Pancreas (tissue), 10 donors: Measurements from ENCODE around the gene MYOCD. TPM values are rescaled to one million over a fixed set of nuclear protein-coding genes. Genes with fewer than 3 reads are reported as not detected.

Experiments used
- ATAC-seq, 4 donors: fragments of 200-7000 bp; cut with Tn5 transposase; one replicate each; pipeline versions ENCODE4 v1.8.0 to v1.9.1; 2020; ENCODE audit warnings: mild to moderate bottlenecking in 4 of 4, moderate library complexity in 4 of 4
- DNase-seq, 6 donors: peaks; one replicate each; pipeline ENCODE4 v3.0.0-alpha.2; 2020
- FAIRE-seq: peaks from 2 replicates; lab custom pipeline; 2012; peaks lifted over from hg19 to GRCh38; lab: Jason Lieb, UNC
- H3K27ac ChIP-seq, 4 donors: fragments of 200-600 bp; sonication (generic); 1 replicate in 3 of 4; 2 replicates in 1 of 4; pipeline versions ENCODE4 v1.5.0 to v1.8.0; 2020
- H3K27me3 ChIP-seq, 4 donors: fragments of 200-600 bp; one replicate each; pipeline ENCODE4 v1.8.0; 2021
- H3K36me3 ChIP-seq, 3 donors: fragments of 200-600 bp; sonication (generic) in 1 of 3; one replicate each; pipeline versions ENCODE4 v1.5.0 to v1.8.0; 2020 to 2021
- H3K4me1 ChIP-seq, 3 donors: fragments of 200-600 bp; one replicate each; pipeline ENCODE4 v1.8.0; 2021
- H3K4me3 ChIP-seq, 4 donors: fragments of 200-600 bp; sonication (generic) in 2 of 4; one replicate each; pipeline versions ENCODE4 v1.5.0 to v1.8.0; 2020 to 2021
- H3K9me3 ChIP-seq, 4 donors: fragments of 200-600 bp; one replicate each; pipeline ENCODE4 v1.8.0; 2021
- WGBS, 2 donors: extraction: QIAGEN DNeasy Blood & Tissue Kit; methylation state at CpG; one replicate each; pipeline ENCODE4 v1.1.7; 2013; 5-methylcytosine and 5-hydroxymethylcytosine counted together
- intact Hi-C, 3 donors: fragments of 100-400 bp; cut with DNase I; formaldehyde crosslinking; loops; one replicate each; pipeline versions ENCODE4 v1.11.1 to v1.14.2; 2022
- polyA plus RNA-seq, 2 donors: library from polyadenylated mRNA; stranded (reverse); fragments of 200-250 nt; gene quantifications; one replicate each; pipeline ENCODE4 v1.2.3, GENCODE V29; 2013
- total RNA-seq, 6 donors: library from RNA; stranded (reverse); fragmentation: NEBNext Ultra II Directional in 4 of 6; extraction: Animal tissue kit (Norgen Biotek cat#: 25700) in 4 of 6; gene quantifications; one replicate each; pipeline versions ENCODE4 v1.2.1 to v1.2.4, GENCODE V29; 2021 to 2023
- TF ChIP-seq, protein P1 (sequence below), 4 donors: fragments of 200-600 bp; sonication (generic) in 3 of 4; IDR thresholded peaks; one replicate each; pipeline versions ENCODE4 v1.5.0 to v1.8.0; 2021; ENCODE audit warnings: antibody characterized with exemption in 4 of 4
- donor health status: healthy with polysubstance abuse.
- donor health status: DM: no; HTN: no; CAD: no; lungs with moderate emphysema.
- donor health status: DM: no; HTN: no; CAD: no.
- donor health status: control.
- donor health status: control.
- donor health status: Bipolar disorder and iron deficiency.
- donor health status: DM: yes; HTN: yes; CAD: no.
- donor health status: DM: no; HTN: no; CAD: no.
- donor health status: DM: no; HTN: no; CAD: no.
- donor health status: DM: yes; HTN: yes; CAD: no.

MYOCD gene
- total and polyA plus RNA-seq, 8 donors, result 0.08 to 0.37 (median 0.23) TPM; not detected in 1

GRCh38 chr17:12738624-12739023 is 72.9 kb downstream of the MYOCD start:
- no peaks in the 10 kb centered on the region for H3K9me3 ChIP-seq
- H3K27ac ChIP-seq, result no peak overlapping the region
- TF ChIP-seq, protein P1, sequence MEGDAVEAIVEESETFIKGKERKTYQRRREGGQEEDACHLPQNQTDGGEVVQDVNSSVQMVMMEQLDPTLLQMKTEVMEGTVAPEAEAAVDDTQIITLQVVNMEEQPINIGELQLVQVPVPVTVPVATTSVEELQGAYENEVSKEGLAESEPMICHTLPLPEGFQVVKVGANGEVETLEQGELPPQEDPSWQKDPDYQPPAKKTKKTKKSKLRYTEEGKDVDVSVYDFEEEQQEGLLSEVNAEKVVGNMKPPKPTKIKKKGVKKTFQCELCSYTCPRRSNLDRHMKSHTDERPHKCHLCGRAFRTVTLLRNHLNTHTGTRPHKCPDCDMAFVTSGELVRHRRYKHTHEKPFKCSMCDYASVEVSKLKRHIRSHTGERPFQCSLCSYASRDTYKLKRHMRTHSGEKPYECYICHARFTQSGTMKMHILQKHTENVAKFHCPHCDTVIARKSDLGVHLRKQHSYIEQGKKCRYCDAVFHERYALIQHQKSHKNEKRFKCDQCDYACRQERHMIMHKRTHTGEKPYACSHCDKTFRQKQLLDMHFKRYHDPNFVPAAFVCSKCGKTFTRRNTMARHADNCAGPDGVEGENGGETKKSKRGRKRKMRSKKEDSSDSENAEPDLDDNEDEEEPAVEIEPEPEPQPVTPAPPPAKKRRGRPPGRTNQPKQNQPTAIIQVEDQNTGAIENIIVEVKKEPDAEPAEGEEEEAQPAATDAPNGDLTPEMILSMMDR (IDR thresholded peaks at IDR 0.05), result no peak
- DNase-seq (no peak), ATAC-seq (no peak), FAIRE-seq (no peak)
- no peaks in the 10 kb centered on the region for H3K27me3 ChIP-seq
- H3K4me3 ChIP-seq, result no peak overlapping the region
- 24 to 33% methylated on average over 2 of the region's 2 CpGs for WGBS, 2 donors
- peaks cover 5 to 9% (median 7%) of the 10 kb centered on the region in 3 donors for H3K4me1 ChIP-seq
- intact Hi-C loops, result no loop called here
- no peaks in the 10 kb centered on the region for H3K36me3 ChIP-seq

GRCh38 chr17:12739500-12739899 is 73.8 kb downstream of the MYOCD start:
- H3K27me3 ChIP-seq, result no peaks in the 10 kb centered on the region
- FAIRE-seq (no peak), ATAC-seq (no peak), DNase-seq (no peak)
- H3K9me3 ChIP-seq, result no peaks in the 10 kb centered on the region
- 62 to 71% methylated on average over 4 of the region's 4 CpGs for WGBS, 2 donors
- no peak overlapping the region for H3K4me3 ChIP-seq
- no peak overlapping the region for H3K27ac ChIP-seq
- no peaks in the 10 kb centered on the region for H3K36me3 ChIP-seq
- H3K4me1 ChIP-seq, result peaks cover 5 to 9% (median 7%) of the 10 kb centered on the region in 3 donors
- intact Hi-C loops, result no loop called here
- TF ChIP-seq, protein P1 (IDR thresholded peaks at IDR 0.05), result no peak

DNA sequence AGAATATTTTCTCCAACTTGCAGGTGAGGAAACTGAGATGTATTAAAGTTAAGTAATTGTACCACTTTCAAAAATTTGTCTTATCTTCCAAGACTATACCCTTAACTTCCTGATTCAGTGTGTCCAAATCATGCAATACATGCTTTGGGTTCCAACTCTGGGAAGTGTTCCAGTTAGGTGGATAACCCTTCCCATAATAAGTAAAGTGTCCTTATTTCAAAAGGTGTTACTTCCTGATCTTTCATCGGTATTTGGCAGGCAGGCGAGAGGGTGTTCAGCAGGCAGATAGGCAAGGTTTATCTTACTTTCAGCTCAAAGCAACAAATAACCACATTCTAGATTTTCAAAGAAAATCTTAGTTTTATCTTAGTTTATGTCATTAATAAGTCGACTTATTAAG is 77.4 kb downstream of the MYOCD start:
- Histone ChIP-seq H3K36me3 (no peaks in the 10 kb centered on the region), H3K4me3 (no peak overlapping the region), H3K27ac (peak overlapping the region in 2 of 4 donors; percentile 5 to 65), H3K27me3 (no peaks in the 10 kb centered on the region), H3K9me3 (no peaks in the 10 kb centered on the region), H3K4me1 (peaks cover 5 to 9% (median 7%) of the 10 kb centered on the region in 3 donors)
- WGBS, 2 donors, result 33 to 42% methylated on average over 3 of the region's 3 CpGs
- intact Hi-C loops, result loop anchor here in 1 of 3 donors (5.0 kb wide), 1 partner anchor 196 kb away; no protein-coding TSS in a partner anchor
- FAIRE-seq (no peak), ATAC-seq (peak in 3 of 4 donors; percentile 11 to 45 (median 34)), DNase-seq (no peak)
- TF ChIP-seq, protein P1 (IDR thresholded peaks at IDR 0.05), result no peak

GRCh38 chr17:12744298-12744697 is 78.6 kb downstream of the MYOCD start:
- intact Hi-C loops, result loop anchor here in 1 of 3 donors (5.0 kb wide), 1 partner anchor 197 kb away; no protein-coding TSS in a partner anchor
- Histone ChIP-seq H3K9me3 (no peaks in the 10 kb centered on the region), H3K27ac (peak overlapping the region in 1 of 4 donors; percentile 47), H3K4me3 (no peak overlapping the region), H3K4me1 (peaks cover 7 to 12% (median 9%) of the 10 kb centered on the region in 3 donors), H3K36me3 (no peaks in the 10 kb centered on the region), H3K27me3 (no peaks in the 10 kb centered on the region)
- FAIRE-seq (no peak), ATAC-seq (peak in 2 of 4 donors; percentile 28 to 37), DNase-seq (no peak)
- TF ChIP-seq, protein P1 (IDR thresholded peaks at IDR 0.05), result no peak
- 78 to 81% methylated on average over 5 of the region's 5 CpGs for WGBS, 2 donors

DNA sequence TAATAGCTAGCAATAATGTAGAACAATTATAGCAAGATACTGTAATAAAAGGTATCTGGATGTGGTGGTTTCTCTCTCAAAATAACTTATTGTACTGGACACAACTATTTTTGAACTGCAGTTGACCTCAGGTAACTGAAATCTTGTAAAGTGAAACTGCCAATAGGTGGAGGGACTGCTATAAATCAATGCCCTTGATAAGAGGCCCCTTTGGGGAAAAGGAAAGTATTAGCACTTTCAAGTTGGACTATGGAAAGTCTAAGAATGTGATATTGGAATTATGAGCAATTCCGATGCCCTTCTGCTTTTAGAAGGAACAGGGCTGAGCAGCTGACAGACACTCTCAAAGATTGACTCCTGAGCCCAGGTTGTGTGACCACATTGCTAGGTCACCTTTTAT is 79.1 kb downstream of the MYOCD start:
- Histone ChIP-seq H3K36me3 (no peaks in the 10 kb centered on the region), H3K9me3 (no peaks in the 10 kb centered on the region), H3K27me3 (no peaks in the 10 kb centered on the region), H3K4me3 (no peak overlapping the region), H3K4me1 (peaks cover 7 to 12% (median 9%) of the 10 kb centered on the region in 3 donors), H3K27ac (peak overlapping the region in 1 of 4 donors; percentile 47)
- intact Hi-C loops, result loop anchor here in 1 of 3 donors (5.0 kb wide), 1 partner anchor 197 kb away; no protein-coding TSS in a partner anchor
- ATAC-seq (no peak), FAIRE-seq (no peak), DNase-seq (no peak)
- TF ChIP-seq, protein P1 (IDR thresholded peaks at IDR 0.05), result no peak
- 70 to 83% methylated on average over 1 of the region's 1 CpG for WGBS, 2 donors
